Dedifferentiated amniotic fluid mesenchymal stem cell (primary cell): ENCODE measurements around the gene GAP43.

Experiments used
- DNase-seq: peaks from one replicate; pipeline ENCODE4 v3.0.0-alpha.2; 2016; ENCODE audit errors: extremely low spot score

Gene GAP43

GRCh38 chr3:115662356-115662755 lies 39.0 kb downstream of the GAP43 start:
- DNase-seq = no peak

GRCh38 chr3:115663414-115663813 lies 40.1 kb downstream of the GAP43 start:
- no peak for DNase-seq

GRCh38 chr3:115666081-115666480 lies 42.8 kb downstream of the GAP43 start:
- DNase-seq = no peak

DNA sequence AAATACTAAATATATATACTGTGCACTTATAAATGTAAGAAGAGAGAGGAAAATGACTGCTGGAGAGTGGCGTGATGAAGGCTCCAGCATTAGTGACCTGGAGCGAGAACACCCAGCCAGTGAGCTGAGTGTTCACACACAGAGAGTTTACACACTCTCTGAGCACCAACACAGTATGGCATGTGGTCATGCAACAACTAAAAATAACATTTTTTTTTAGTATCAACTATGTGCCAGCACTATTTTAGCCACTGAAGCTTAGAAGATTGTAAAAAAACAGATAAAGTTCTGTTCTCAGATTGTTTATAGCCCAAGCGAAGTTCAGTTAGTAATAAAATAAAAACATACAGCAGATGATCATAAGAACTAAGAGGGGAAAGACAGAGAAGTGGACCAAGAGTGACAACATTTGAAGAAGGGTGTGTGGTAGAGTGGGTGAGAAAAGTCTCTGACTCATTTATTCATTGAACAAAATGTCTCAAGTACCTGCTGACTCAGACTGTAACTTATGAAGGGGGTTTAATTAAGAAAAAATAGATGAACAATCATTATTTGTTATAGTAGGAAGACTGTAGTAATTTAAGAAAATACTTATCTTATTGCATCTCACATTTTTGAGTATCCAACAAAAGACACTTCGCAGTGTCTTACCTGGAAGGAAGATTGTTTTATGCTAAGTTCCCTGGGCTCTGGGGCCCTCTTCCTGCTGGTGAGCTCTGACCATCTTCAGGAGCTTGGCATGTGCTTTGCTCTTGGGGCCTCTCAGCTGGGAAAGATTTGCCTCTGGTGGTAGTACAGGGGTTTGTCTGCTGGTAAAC lies 43.8 kb downstream of the GAP43 start:
- DNase-seq = no peak

- DNase-seq = no peak
These were observed 44.4 kb downstream of the GAP43 start for GRCh38 chr3:115667738-115668065.

DNA sequence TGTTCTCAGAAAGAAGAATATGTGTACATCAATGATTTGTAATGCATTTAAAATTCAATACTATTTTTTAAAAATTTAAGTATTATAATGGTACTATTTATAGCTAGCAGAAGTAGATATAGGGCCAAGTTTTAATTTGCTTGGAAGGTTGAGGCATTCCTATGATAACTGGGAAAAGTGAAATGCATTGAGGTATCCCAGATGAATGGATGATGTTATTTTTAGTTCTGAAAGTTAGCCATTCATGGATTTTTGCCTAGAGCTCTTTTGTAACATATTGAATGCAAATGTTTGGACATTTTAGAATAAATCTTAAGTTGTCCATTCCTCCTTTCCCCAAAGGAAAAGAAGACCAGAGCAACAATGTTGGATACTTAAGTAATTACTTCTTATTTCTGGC lies 47.6 kb downstream of the GAP43 start:
- no peak for DNase-seq

DNA sequence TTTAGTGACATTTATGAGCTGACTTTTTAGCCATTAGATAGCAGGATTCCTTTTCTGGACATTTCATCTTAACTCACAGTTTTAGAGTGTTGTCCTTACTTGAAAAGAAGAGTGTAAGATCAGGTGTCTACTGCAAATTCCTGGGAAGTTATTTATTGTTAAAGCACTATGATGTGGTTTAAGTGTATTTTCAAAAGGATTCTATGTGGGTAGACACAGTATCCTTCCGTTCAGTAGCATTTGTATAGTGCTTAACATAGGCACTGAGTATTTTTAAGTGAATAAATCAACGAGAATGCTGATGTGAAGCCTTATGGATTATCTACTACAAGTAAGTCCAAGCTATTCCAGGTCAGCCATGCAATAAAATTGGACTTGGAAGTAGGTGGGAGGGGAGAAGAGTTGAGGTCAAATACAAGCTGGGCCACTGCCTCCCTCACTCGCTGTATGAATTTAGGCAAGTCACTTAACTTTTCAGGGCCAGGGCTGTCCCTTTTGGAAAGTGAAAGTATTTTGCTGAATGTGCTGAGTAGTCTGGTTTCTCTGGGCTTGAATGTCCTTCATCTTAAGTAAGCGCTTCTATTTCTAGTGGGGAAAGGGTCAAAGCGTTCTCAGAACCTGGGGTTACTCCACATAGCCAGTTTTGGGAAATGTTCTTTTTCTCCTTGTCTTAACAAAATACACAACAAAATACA lies 48.6 kb downstream of the GAP43 start:
- DNase-seq = no peak

DNA sequence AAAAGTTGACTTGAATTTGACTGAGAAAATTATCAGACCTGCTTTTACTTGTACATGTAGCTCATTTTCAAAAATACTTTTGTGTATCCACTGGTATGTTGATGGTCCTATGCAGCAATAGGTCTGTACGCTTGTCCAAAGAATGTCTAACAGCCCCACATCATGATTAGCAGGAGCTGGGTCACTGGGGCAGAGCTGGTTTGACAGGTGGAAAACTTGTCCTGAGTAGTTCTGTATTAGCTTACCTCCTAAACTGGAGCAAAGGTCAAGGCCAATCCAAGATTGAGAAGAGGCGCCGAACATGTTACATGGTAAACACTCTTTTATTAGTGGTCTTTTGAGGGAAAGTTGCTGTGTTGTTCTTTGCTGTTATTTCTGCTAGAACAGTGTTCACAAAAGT lies 50.6 kb downstream of the GAP43 start:
- DNase-seq = no peak

- DNase-seq = no peak
These were observed 53.0 kb downstream of the GAP43 start for GRCh38 chr3:115676336-115676735.

- no peak for DNase-seq
These were observed 57.6 kb downstream of the GAP43 start for GRCh38 chr3:115680803-115681345.

DNA sequence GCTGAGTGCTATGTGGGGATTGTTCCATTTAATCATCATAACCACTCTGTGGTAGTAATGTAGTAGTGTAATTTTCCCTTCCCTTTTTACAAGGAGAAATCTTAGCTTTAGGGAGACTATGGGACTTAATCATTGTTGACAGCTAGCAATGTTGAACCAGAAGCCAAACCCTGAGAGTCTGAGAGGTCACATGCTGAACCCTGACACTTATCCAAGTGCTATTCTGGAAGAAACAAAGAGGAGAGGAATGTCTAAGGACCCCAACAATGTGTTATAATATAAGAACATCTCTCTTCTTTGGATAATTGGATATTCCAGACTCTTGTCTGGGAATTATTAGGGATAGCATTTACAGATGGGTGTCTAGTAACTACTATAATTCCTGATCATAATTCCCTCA lies 58.4 kb downstream of the GAP43 start:
- no peak for DNase-seq

DNA sequence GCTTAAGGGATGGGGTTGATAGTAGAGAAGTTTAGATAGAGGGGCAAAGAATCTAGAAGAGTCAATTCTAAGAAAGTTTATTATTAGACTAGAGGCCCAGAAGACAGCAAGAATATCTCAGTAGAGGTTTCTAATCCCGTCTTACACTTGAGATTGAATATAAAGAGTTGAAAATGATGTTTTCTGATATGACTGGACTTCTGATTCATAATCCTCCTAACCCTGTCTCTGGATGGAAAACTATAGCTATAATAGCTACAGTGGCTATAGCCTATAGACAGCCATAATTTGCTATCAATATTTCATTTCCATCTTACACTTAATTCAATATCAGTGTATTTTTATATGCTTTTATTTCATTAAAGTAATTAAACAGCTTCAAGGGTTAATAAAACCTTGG lies 60.0 kb downstream of the GAP43 start:
- DNase-seq = no peak

- no peak for DNase-seq
These were observed 60.5 kb downstream of the GAP43 start for GRCh38 chr3:115683773-115684172.

DNA sequence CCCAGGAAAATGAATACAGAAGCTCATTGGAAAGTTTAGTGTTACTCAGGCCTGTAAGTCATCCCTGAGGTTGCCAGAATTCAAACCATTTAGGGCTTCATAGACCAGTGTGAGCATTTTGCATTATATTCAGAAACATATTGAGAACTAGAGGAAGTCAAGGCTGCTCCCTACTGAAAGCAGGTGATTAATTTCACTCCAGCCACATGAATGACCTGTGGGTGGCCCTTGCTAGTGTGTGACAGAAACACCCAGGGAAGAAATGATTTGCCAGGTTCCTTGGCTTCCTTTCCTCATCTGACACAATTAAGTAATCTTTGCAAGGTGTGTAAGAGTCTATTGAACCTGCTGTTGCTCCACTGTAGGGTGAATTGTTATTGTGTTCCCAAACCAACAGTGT lies 61.8 kb downstream of the GAP43 start:
- no peak for DNase-seq

GRCh38 chr3:115687721-115688120 lies 64.4 kb downstream of the GAP43 start:
- DNase-seq = no peak

DNA sequence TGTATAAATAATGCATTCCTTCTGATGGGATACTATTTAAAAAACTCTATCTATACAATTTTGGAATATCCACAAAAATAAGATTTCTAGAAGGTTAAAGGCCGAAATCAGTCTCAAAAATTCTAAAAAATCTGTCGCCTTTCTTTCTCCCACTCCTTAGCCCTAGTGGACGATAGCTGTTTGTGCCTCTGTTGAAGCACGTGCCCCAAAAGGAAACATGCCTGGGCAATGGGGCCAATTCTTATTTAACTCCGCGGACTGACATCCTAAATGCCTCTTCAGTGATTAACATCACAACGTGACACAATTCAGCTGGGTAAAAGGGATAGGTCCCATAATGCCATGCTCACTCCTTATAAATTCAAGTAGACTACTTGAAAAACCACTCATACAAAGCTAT lies 65.1 kb downstream of the GAP43 start:
- no peak for DNase-seq

GRCh38 chr3:115689928-115690327 lies 66.6 kb downstream of the GAP43 start:
- no peak for DNase-seq

GRCh38 chr3:115691964-115692363 lies 68.7 kb downstream of the GAP43 start:
- DNase-seq = no peak

DNA sequence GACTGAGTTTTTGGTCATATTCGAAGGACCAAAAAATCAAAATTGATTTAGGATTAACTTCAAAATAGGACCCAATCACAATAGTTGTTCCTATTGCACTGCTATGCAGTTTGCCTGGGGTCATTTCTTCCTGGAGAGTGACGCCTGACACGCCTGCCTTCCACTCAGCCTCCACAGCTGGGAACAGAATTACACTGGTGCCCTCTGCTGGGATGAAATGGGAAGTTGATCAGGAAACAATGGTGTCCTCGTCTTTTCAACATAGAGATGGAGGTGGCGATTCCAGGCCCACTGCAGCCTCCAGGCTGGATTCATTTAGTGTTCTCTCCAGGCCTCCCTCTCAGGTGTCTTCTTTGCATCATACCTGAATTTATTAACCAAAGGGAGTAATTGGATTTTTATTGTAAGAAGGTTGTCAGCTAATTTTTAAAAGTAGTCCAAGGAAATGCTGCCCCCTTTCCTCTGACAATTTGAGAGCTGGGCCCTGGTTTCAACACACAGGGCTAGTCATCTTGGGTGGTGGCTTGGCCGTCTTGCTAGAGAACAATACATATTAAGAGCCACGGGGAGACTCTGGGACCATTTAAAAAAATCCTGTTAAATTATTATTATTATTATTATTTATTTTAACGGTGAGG lies 69.7 kb downstream of the GAP43 start:
- peak; percentile 88 for DNase-seq

DNA sequence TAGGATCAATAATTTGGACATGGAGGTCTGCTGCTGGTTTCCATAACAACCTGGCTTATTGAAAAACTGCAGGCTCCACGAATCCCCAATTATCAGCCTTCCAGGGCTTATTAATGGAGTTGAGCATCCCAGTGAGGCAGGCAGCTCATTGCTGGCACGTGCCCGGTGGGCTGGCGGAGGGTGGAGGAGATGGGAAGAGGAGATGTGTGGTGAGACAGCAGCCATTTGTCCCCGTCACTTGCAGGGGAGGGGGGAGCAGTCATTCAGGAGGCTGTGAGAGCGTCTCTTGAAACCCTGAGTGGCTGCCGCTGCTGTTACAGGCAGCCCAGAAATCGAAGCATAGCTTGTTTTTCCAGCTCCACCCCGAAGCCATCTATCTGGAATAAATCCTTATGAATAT lies 70.6 kb downstream of the GAP43 start:
- DNase-seq = no peak

- DNase-seq = peak; percentile 62
These were observed 71.8 kb downstream of the GAP43 start for GRCh38 chr3:115695090-115695489.

- no peak for DNase-seq
These were observed 74.1 kb downstream of the GAP43 start for GRCh38 chr3:115697263-115698053.
